Spleen (tissue), 11 donors: Measurements from ENCODE around the gene CHSY3. TPM values are rescaled to one million over a fixed set of nuclear protein-coding genes. Genes with fewer than 3 reads are reported as not detected.

Experiments
- DNase-seq: peaks from one replicate; pipeline ENCODE4 v3.0.0-alpha.2; 2020
- H3K27ac ChIP-seq, 8 donors: fragments of 200-600 bp; sonication (generic) in 7 of 8; 1 replicate in 4 of 8; 2 replicates in 4 of 8; pipeline versions ENCODE4 v1.5.0 to v1.8.0; 2016 to 2021; ENCODE audit warnings: inconsistent platforms in 4 of 8, mild to moderate bottlenecking in 4 of 8, moderate library complexity in 1 of 8
- H3K27me3 ChIP-seq, 7 donors: fragments of 200-600 bp; sonication (generic) in 6 of 7; replicated peaks in 1 of 7; 1 replicate in 4 of 7; 2 replicates in 3 of 7; pipeline versions ENCODE4 v1.5.0 to v1.8.0; 2016 to 2021; ENCODE audit warnings: inconsistent platforms in 3 of 7, mild to moderate bottlenecking in 1 of 7
- H3K36me3 ChIP-seq, 6 donors: fragments of 200-600 bp; sonication (generic) in 5 of 6; 1 replicate in 4 of 6; 2 replicates in 2 of 6; pipeline versions ENCODE4 v1.5.0 to v1.8.0; 2016 to 2021; ENCODE audit warnings: inconsistent platforms in 2 of 6
- H3K4me1 ChIP-seq, 6 donors: fragments of 200-600 bp; sonication (generic) in 5 of 6; 1 replicate in 3 of 6; 2 replicates in 3 of 6; pipeline versions ENCODE4 v1.5.0 to v1.8.0; 2016 to 2021; ENCODE audit warnings: inconsistent platforms in 3 of 6
- H3K4me3 ChIP-seq, 8 donors: fragments of 200-600 bp; sonication (generic) in 7 of 8; 1 replicate in 4 of 8; 2 replicates in 4 of 8; pipeline versions ENCODE4 v1.5.0 to v1.8.0; 2016 to 2021; ENCODE audit warnings: inconsistent platforms in 4 of 8, mild to moderate bottlenecking in 4 of 8, moderate library complexity in 2 of 8
- H3K9me3 ChIP-seq, 8 donors: fragments of 200-600 bp; sonication (generic) in 7 of 8; 1 replicate in 4 of 8; 2 replicates in 4 of 8; pipeline versions ENCODE4 v1.5.0 to v1.8.0; 2016 to 2021; ENCODE audit warnings: inconsistent platforms in 4 of 8
- CTCF ChIP-seq, 11 experiments: fragments of 200-600 bp in 7 of 11; fragments of 450-650 bp in 4 of 11; sonication (generic) in 4 of 11; IDR thresholded peaks in 8 of 11; conservative IDR thresholded peaks in 3 of 11; 1 replicate in 7 of 11; 2 replicates in 4 of 11; pipeline versions ENCODE4 v1.4.0 to v1.8.0; 2016 to 2021; ENCODE audit warnings: antibody characterized with exemption in 11 of 11, inconsistent platforms in 4 of 11, mild to moderate bottlenecking in 1 of 11
- POLR2A ChIP-seq, 3 donors: fragments of 450-650 bp; IDR thresholded peaks; one replicate each; pipeline ENCODE4 v1.5.1; 2017; ENCODE audit warnings: antibody characterized with exemption in 3 of 3, mild to moderate bottlenecking in 1 of 3
- POLR2AphosphoS5 ChIP-seq, 3 donors: sonication (generic); formaldehyde crosslinking; IDR thresholded peaks; one replicate each; pipeline ENCODE4 v1.5.1; 2017; ENCODE audit warnings: antibody characterized with exemption in 3 of 3
- WGBS, 5 donors: extraction: QIAGEN DNeasy Blood & Tissue Kit in 3 of 5; methylation state at CpG; one replicate each; pipeline versions ENCODE4 v1.1.5 to v1.1.7; 2013 to 2018; 5-methylcytosine and 5-hydroxymethylcytosine counted together
- intact Hi-C: fragments of 100-400 bp; cut with DNase I; formaldehyde crosslinking; loops from one replicate; pipeline ENCODE4 v1.15.0; 2023; ENCODE audit warnings: low total_unique reads
- polyA plus RNA-seq, 3 donors: library from polyadenylated mRNA; stranded (reverse); fragments of 200-250 nt; gene quantifications; one replicate each; pipeline ENCODE4 v1.2.1, GENCODE V29; 2013
- total RNA-seq, 7 donors: library from RNA; depleted of rRNA in 3 of 7; stranded (reverse); fragments of >200 nt in 3 of 7; fragmentation: NEBNext Ultra II Directional in 4 of 7; extraction: Animal tissue kit (Norgen Biotek cat#: 25700) in 4 of 7; gene quantifications; one replicate each; pipeline versions ENCODE4 v1.1.0 to v1.2.1, GENCODE V29; 2016 to 2021
- donor health status: healthy with polysubstance abuse.
- donor health status: DM: no; HTN: no; CAD: no; lungs with moderate emphysema.
- donor health status: DM: no; HTN: no; CAD: no.
- donor health status: Bipolar disorder and iron deficiency.
- donor health status: healthy.
- donor health status: DM: no; HTN: no; CAD: no.
- donor health status: DM: yes; HTN: yes; CAD: no.

CHSY3 gene
- total and polyA plus RNA-seq, 10 donors: 0.07 to 3.0 (median 1.5) TPM

- Histone ChIP-seq H3K27ac (no peak overlapping the region), H3K27me3 (no peaks in the 10 kb centered on the region), H3K36me3 (no peaks in the 10 kb centered on the region), H3K4me3 (no peak overlapping the region), H3K9me3 (peaks cover 0 to 5% (median 0%) of the 10 kb centered on the region in 8 donors), H3K4me1 (no peaks in the 10 kb centered on the region)
- TF ChIP-seq POLR2AphosphoS5 (IDR thresholded peaks at IDR 0.05) (no peak), POLR2A (IDR thresholded peaks at IDR 0.05) (no peak), CTCF (IDR thresholded peaks at IDR 0.05 in 8 of 11, conservative IDR thresholded peaks at IDR 0.05 in 3 of 11) (no peak)
- intact Hi-C loops: no loop called here
- DNase-seq: no peak
Observed at GRCh38 chr5:130021000-130021399, 116.7 kb downstream of the CHSY3 start.

GRCh38 chr5:130021876-130022275, 117.6 kb downstream of the CHSY3 start:
- H3K27ac ChIP-seq: no peak overlapping the region
- intact Hi-C loops: no loop called here
- 92 to 96% (median 93%) methylated on average over 4 of the region's 4 CpGs for WGBS, 5 donors
- no peaks in the 10 kb centered on the region for H3K4me1 ChIP-seq
- no peak overlapping the region for H3K4me3 ChIP-seq
- no peaks in the 10 kb centered on the region for H3K36me3 ChIP-seq
- no peak for DNase-seq
- H3K9me3 ChIP-seq: no peaks in the 10 kb centered on the region
- H3K27me3 ChIP-seq: no peaks in the 10 kb centered on the region
- TF ChIP-seq CTCF (IDR thresholded peaks at IDR 0.05 in 8 of 11, conservative IDR thresholded peaks at IDR 0.05 in 3 of 11) (no peak), POLR2AphosphoS5 (IDR thresholded peaks at IDR 0.05) (no peak), POLR2A (IDR thresholded peaks at IDR 0.05) (no peak)

GRCh38 chr5:130023604-130024003, 119.3 kb downstream of the CHSY3 start:
- Histone ChIP-seq H3K27me3 (no peaks in the 10 kb centered on the region), H3K4me1 (no peaks in the 10 kb centered on the region), H3K36me3 (no peaks in the 10 kb centered on the region), H3K4me3 (no peak overlapping the region), H3K27ac (no peak overlapping the region), H3K9me3 (no peaks in the 10 kb centered on the region)
- DNase-seq: no peak
- intact Hi-C loops: no loop called here
- TF ChIP-seq POLR2A (IDR thresholded peaks at IDR 0.05) (no peak), POLR2AphosphoS5 (IDR thresholded peaks at IDR 0.05) (no peak), CTCF (IDR thresholded peaks at IDR 0.05 in 8 of 11, conservative IDR thresholded peaks at IDR 0.05 in 3 of 11) (no peak)
- 84 to 90% (median 86%) methylated on average over 3 of the region's 3 CpGs for WGBS, 5 donors

- TF ChIP-seq POLR2A (IDR thresholded peaks at IDR 0.05): no peak
- no peak for TF ChIP-seq POLR2AphosphoS5 (IDR thresholded peaks at IDR 0.05)
- no peak for TF ChIP-seq CTCF (IDR thresholded peaks at IDR 0.05 in 8 of 11, conservative IDR thresholded peaks at IDR 0.05 in 3 of 11)
- Histone ChIP-seq H3K4me3 (no peak overlapping the region), H3K36me3 (no peaks in the 10 kb centered on the region), H3K9me3 (no peaks in the 10 kb centered on the region), H3K4me1 (no peaks in the 10 kb centered on the region), H3K27ac (no peak overlapping the region), H3K27me3 (no peaks in the 10 kb centered on the region)
- DNase-seq: no peak
- intact Hi-C loops: no loop called here
Observed at GRCh38 chr5:130024006-130024405, 119.7 kb downstream of the CHSY3 start.
